G401 (cell line): ENCODE measurements around the gene CABP5. TPM values are rescaled to one million over a fixed set of nuclear protein-coding genes. Genes with fewer than 3 reads are reported as not detected.
"Not testable (repeated sequence)": the region's sequence is repeated elsewhere in the genome, so short reads cannot be mapped to it uniquely, and the experiment has no call there.

Experiments used
- DNase-seq: peaks from one replicate; pipeline ENCODE4 v3.0.0-alpha.2; 2015; ENCODE audit warnings: low spot score
- in situ Hi-C: cut with HindIII; loops from 2 replicates; pipeline ENCODE4 v1.10.0; 2016; ENCODE audit warnings: low sequenced_read_pairs, mixed read lengths
- total RNA-seq: library from RNA; depleted of rRNA; stranded (reverse); fragments of >200 nt; shearing (Covaris generic); gene quantifications from 2 replicates; pipeline ENCODE4 v1.2.3, GENCODE V29; 2014; rRNA removed

Gene CABP5
- total RNA-seq = not detected in 2 replicates

DNA sequence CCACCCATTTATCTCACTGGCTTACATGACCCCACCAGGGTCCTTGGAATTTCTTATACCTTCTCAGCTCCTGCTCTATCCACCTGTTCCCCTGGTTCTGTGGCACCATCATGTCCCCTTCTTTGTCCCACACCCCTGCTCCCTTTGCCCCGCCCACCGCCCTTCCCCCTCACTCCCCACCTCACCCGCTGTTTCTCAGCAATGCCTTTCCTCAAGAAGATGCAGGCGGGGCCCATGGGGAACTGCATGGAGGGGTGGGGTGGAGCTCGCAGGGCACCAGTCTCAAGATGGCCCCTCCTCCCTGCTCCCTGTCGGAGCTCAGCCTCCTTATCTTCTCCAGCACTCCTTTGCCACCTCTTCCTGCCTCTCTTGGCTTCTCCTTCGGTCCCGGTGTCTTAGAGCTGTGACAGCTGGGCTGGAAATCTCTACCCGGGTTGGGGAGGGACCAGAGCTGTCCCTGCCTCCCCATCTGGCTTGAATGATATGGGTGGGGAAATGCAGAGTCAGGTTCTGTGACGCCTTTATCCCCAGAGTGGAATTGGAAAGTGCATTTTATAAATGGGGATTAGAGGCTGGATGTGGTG lies at the start of gene CABP5:
Gene CABP5, minus strand, starts transcription at position 405 of the 584 bp plus-strand sequence. Its CDS starts 157 bp downstream, at position 248.
- DNase-seq = no peak
- in situ Hi-C loops = no loop called here

DNA sequence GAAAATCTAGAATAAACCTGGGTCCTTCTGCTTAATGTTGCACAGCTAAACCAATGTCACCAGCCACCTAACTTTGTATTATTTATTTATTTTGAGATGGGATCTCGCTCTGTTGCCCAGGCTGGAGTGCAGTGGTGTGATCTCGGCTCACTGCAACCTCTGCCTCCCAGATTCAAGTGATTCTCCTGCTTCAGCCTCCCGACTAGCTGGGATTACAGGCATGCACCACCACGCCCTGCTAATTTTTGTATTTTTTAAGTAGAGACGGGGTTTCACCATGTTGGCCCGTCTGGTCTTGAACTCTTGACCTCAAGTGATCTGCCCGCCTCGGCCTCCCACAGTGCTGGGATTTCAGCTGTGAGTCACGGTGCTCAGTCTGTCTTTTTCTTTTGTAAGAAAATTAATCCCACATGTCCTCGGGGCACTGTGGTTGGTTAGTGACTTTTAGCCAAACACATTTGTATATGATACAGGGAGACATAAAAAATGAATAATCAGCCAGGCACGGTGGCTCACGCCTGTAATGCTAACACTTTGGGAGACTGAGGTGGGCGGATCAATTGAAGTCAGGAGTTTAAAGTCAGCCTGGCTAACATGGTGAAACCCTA lies 47.3 kb upstream of the CABP5 start:
- in situ Hi-C loops, DNase-seq: not testable (repeated sequence)

DNA sequence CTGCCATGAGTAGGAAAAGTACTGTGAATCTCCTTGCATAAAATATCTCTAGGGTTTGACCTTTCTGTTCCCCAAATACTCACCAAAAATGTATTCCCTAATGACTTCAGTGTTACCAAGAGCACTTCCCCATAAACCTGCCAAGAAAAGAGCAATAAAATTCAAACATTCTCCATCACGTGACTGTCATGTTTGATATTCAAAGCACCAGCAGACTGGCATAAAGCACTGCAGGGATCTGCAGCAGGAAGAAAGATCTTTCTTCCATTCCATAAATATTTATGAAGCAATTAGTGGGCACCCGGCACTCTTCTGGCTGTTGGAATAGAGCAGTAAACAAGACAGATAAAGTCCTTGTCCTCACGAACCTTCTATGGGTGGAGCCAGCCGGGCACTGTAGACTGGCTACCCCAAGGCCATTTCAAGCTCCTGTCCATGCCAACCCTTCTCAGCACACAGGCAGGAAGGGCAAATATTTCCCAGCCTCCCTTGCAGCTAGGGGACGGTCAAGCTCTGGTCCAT lies 46.5 kb upstream of the CABP5 start:
- no peak for DNase-seq
- in situ Hi-C loops = no loop called here

DNA sequence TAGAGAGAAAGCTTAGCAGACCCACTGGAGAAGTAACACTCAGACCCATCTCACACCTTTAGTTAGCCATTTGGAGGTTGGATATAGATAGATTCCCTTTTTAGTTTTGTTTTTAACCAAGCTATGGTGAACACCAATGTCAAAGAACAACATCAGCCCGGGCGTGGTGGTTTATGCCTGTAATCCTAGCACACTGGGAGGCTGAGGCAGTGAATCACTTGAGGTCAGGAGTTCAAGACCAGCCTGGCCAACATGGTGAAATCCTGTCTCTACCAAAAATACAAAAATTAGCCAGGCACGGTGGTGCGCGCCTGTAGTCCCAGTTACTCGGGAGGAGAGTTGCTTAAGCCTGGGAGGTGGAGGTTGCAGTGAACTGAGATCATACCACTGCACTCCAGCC lies 45.1 kb upstream of the CABP5 start:
- not testable (repeated sequence) for DNase-seq
- in situ Hi-C loops = loop anchor here (5.0 kb wide), 1 partner anchor 102 kb away; no protein-coding TSS in a partner anchor

DNA sequence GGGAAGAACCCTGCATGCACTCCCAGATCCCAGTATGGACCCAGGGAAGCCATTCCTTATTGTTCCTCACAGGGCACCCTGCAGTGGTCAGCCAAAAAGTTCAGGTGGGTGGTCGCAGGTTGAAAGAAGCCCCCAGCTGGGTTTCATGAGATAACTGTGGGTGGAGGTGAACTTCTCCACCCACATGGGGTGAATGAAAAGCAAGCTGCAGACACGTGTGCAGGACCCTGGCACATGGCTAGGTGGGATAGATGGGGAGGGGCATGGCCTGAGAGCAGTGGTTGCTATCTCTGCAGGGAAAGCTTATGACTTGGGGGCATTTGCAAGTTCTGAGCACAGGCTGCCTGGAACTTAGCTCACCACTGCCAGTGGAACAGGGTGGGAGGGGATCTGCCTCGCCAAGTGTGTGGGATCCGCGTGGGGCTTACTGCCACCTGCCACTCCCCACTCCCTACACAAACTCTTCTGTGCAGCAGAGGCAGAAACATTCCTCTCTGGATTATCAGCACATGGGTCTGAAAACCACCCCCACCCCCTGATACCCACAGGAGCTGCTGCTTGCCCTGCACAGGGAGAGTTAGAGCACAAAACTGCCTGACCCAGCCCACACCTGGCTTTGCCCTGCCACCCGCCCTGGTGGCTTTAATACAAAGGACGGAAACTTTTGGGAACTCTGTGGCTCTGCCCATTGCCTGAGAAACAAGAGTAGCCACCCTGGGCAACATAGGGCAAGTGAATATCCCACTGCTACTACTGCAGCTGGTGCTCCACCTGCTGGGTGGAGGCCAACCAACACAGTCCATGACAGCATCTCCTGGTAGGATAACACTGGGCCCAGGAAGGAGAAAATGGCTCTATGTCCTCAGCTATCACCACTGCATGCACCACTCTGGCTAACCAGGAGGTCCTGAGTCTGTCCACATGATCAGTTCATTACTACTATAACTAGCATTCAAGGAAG lies 42.3 kb upstream of the CABP5 start:
- in situ Hi-C loops = loop anchor here (5.0 kb wide), 1 partner anchor 99 kb away; no protein-coding TSS in a partner anchor
- no peak for DNase-seq

DNA sequence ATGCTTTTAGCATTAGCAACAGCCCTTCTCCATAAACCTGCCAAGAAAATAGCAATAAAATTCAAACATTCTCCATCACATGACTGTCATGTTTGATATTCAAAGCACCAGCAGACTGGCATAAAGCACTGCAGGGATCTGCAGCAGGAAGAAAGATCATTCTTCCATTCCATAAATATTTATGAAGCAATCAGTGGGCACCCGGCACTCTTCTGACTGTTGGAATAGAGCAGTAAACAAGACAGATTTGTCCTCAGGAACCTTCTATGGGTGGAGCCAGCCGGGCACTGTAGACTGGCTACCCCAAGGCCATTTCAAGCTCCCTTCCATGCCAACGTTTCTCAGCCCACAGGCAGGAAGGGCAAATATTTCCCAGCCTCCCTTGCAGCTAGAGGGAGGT lies 41.2 kb upstream of the CABP5 start:
- peak; percentile 30 for DNase-seq
- in situ Hi-C loops = loop anchor here (5.0 kb wide), 1 partner anchor 98 kb away; no protein-coding TSS in a partner anchor

DNA sequence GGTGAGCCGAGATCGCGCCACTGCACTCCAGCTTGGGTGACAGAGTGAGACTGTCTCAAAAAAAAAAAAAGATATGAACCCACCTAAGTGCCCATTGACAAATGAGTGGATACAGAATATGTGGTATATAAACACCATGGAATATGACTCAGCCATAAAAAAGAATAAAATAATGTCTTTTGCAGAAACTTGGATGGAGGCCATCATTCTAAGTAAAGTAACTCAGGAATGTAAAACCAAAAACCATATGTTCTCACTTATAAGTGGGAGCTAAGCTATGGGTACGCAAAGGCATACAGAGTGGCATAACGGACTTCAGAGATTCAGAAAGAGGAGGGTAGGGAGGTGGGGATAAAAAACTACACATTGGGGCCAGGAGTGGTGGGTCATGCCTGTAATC lies 37.2 kb upstream of the CABP5 start:
- in situ Hi-C loops = no loop called here

DNA sequence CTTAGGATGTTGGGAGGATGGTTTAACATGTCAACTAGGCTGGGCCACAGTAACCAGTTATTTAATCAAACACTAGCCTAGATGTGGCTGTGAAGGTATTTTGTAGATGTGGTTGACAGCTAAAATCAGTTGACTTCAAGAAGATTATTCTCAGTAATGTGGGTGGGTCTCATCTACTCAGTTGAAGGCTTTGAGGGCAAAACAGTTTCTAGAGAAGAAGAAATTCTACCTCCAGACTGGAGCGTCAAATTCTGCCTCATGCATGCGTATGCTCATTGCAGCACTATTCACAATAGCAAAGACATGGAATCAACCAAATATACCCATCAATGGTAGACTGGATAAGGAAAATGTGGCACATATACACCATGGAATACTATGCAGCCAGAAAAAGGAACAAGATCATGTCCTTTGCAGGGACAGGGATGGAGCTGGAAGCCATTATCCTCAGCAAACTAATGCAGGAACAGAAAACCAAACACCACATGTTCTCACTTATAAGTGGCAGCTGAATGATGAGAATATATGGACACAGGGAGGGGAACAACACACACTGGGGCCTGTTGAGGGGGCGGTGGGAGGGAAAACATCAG lies 26.4 kb upstream of the CABP5 start:
- in situ Hi-C loops, DNase-seq: not testable (repeated sequence)

More for the DNA sequence above, 37.2 kb upstream of the CABP5 start:
- no peak for DNase-seq

DNA sequence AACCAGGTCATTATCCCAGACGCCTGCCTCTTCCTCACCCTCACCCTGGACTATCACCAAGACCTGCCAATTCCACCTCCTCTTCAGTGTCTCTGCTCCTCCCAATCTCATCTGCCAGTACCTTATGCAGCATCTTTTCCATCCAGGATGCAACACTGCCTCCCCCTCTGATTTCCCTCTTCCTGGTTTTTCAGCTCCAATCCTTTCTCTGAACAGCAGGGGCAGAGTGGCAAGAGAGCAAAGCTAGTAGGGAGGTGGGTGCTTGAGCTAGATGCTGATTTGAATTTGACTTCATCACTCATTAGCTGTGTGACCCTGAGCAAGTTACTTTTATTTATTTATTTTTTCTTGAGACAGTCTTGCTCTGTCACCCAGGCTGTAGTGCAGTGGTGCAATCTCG lies 25.6 kb upstream of the CABP5 start:
- peak; percentile 36 for DNase-seq
- in situ Hi-C loops = no loop called here

DNA sequence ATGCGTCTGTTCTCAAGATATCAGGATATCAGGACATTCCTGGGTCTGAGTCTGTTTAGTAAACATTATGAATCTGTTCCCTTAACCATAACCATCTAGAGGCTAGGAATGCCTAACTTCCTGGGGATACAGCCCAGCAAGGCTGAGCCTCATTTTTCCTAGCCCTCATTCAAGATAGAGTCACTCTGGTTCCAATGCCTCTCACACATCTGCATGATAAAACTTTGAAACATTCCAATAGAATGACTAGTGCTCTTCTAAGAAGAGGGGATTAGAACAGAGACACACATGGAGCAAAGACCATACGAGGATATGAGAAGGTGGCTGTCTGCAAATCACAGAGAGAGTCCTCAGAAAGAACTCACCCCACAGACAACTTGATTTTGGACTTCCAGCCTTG lies 20.6 kb upstream of the CABP5 start:
- in situ Hi-C loops = no loop called here
- DNase-seq = no peak

DNA sequence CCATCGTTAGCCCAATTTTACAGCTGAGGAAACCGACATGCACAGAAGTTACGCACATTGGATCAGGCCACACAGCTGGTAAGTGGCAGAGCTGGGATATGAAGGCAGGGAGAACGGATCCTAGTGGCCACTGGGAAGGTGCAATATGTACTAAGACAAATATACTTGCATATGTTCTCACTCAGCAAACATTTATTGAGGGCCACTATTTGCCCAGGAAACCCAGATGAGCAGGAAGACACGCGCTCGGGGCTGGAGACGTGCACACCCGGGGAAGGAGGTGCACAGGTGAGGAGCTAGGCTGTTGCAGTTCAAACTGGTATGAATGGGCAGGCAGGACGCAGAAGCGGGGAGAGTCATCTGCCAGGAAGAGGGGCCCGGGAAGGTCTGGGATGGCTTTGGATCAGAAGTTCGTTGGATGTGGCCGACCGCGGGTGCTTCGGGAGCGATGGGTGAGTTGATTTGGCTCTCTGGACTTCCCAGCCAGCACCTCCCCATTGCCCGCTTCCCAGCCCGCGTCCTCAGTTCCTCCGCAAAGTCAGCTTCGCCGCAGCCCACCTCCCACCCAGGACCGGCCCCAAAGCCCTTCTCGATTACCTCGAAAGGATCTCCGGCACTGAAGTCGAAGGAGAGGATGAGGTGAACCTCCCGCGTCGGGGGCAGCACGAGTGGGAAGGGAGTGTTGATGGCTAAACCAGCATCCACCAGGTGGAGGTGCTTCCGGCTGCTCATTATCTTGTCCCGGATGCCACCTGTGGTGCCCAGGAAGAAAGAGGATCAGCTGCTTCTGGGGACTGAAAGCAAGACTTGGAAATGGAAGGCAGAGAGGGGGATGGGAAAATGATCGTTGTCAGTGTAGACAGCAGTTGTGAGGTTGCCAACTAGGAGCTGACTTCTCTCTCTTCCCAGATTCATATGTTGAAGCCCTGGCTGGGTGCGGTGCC lies 17.8 kb upstream of the CABP5 start:
- in situ Hi-C loops = no loop called here
- no peak for DNase-seq

DNA sequence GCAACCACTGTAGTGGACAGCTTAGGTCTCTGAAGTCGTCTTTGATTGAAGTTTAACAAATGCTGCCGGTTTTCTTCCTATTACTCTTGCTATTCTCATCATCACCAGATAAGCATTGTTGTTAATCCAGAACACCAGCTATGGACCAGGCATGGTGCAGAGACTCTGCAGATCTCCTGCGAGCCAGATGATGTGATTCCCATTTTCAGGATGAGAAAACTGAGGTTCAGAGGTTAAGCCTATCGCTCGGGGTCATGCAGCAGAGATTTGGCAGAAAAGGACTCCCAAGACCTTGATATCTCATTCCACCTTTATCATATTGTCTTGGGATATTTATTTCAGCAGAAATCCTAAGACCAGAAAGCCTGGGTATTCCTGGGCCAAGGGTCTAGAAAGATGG lies 16.5 kb upstream of the CABP5 start:
- in situ Hi-C loops = no loop called here

DNA sequence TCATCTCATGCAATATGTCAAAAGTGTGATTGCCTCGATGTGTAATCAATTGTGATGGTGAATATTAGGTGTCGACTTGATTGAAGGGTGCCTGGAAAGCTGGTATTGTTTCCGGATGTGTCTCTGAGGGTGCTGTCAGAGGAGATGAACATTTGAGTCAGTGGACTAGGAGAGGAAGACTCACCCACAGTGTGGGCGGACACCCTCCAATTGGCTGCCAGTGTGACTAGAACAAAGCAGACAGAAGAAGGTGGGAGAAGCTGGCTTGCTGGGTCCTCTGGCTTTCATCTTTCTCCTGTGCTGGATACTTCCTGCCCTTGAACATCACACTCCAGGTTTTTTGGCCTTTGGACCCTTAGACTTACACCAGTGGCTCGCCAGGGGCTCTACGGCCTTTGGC lies 15.5 kb upstream of the CABP5 start:
- no peak for DNase-seq
- in situ Hi-C loops = no loop called here

More for the DNA sequence above, 16.5 kb upstream of the CABP5 start:
- no peak for DNase-seq

DNA sequence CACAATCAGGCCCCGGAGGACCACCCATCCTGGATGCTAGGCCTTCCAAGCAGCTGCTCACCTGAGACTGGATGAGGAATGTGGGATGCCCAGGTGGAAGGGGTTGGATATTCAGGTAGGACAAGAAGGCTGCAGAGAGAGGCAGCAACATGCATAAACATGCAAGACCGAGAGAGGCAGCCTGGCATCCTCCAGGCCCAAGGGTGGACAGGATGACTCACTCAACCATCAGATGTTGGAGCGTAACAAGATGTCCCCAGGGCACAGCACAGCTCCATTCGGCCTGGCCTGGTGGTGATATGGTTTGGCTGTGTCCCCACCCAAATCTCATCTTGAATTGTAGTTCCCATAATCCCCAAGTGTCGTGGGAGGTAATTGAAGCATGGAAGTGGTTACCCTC lies 10.0 kb upstream of the CABP5 start:
- no peak for DNase-seq
- in situ Hi-C loops = no loop called here

DNA sequence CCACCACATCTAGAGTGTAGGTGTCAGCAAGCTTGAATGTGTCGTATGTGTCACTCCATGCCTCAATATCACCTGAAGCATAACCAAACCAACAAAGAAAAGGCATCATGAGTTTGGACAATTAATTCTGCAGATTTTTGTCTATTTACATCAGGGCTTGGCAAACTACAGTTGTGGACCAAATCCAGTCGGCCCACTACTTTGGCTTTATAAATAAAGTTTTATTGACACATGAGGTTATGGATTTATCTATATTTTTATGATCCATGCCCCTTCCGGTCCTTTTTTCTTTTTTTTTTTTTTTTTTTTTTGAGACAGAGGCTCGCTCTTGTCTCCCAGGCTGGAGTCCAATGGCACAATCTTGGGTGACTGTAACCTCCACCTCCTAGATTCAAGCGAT lies 9.2 kb upstream of the CABP5 start:
- no peak for DNase-seq
- in situ Hi-C loops = no loop called here

DNA sequence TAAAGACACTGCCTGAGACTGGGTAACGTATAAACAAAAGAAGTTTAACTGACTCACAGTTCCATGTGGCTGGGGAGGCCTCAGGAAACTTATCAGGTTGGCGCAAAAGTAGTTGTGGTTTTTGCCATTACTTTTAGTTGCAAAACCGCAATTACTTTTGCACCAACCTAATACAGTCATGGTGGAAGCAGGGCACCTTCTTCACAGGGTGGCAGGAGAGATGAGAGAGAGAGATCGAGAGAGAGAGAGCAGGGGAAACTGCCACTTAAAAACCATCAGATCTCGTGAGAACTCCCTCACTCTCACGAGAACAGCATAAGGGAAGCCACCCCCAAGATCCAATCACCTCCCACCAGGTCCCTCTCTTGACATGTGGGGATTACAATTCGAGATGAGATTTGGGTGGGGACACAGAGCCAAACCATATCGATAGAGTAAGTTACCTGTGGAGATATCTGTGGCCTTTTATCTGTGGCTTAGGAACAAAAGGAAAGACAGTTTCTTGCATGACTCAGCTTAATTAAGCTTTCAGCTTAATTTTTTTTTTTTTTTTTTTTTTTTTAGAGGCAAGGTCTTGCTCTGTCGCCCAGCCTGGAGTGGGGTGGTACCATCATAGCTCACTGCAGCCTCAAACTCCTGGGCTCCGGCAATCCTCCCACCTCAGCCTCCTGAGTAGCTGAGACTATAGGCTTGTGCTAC lies 7.6 kb upstream of the CABP5 start:
- in situ Hi-C loops = no loop called here
- no peak for DNase-seq

DNA sequence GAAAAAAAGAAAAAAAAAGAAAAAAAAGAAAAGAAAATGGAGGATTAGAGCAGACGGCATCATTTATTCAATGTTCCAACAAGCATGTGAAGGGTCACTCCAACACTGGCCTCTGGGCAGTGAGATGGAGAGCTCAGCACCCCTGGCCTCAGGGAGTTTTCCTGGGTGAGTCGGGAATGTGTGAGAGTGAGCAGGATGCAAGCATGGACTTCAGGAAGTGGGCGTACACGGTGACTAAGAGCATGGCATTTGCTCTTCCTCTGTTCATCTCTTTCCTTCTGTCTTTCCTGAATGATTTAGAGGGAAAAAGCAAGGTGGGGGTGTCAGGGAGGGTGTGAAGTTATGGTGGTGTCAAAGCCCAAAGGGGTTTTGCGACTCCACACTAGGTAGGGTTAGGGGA lies 682 bp upstream of the CABP5 start:
- in situ Hi-C loops = no loop called here
- DNase-seq = no peak
